ENCODE results near the gene MAGEC1.
"Not testable (repeated sequence)": the region's sequence is repeated elsewhere in the genome, so short reads cannot be mapped to it uniquely, and the experiment has no call there.

Gene MAGEC1, protein sequence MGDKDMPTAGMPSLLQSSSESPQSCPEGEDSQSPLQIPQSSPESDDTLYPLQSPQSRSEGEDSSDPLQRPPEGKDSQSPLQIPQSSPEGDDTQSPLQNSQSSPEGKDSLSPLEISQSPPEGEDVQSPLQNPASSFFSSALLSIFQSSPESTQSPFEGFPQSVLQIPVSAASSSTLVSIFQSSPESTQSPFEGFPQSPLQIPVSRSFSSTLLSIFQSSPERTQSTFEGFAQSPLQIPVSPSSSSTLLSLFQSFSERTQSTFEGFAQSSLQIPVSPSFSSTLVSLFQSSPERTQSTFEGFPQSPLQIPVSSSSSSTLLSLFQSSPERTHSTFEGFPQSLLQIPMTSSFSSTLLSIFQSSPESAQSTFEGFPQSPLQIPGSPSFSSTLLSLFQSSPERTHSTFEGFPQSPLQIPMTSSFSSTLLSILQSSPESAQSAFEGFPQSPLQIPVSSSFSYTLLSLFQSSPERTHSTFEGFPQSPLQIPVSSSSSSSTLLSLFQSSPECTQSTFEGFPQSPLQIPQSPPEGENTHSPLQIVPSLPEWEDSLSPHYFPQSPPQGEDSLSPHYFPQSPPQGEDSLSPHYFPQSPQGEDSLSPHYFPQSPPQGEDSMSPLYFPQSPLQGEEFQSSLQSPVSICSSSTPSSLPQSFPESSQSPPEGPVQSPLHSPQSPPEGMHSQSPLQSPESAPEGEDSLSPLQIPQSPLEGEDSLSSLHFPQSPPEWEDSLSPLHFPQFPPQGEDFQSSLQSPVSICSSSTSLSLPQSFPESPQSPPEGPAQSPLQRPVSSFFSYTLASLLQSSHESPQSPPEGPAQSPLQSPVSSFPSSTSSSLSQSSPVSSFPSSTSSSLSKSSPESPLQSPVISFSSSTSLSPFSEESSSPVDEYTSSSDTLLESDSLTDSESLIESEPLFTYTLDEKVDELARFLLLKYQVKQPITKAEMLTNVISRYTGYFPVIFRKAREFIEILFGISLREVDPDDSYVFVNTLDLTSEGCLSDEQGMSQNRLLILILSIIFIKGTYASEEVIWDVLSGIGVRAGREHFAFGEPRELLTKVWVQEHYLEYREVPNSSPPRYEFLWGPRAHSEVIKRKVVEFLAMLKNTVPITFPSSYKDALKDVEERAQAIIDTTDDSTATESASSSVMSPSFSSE

DNA sequence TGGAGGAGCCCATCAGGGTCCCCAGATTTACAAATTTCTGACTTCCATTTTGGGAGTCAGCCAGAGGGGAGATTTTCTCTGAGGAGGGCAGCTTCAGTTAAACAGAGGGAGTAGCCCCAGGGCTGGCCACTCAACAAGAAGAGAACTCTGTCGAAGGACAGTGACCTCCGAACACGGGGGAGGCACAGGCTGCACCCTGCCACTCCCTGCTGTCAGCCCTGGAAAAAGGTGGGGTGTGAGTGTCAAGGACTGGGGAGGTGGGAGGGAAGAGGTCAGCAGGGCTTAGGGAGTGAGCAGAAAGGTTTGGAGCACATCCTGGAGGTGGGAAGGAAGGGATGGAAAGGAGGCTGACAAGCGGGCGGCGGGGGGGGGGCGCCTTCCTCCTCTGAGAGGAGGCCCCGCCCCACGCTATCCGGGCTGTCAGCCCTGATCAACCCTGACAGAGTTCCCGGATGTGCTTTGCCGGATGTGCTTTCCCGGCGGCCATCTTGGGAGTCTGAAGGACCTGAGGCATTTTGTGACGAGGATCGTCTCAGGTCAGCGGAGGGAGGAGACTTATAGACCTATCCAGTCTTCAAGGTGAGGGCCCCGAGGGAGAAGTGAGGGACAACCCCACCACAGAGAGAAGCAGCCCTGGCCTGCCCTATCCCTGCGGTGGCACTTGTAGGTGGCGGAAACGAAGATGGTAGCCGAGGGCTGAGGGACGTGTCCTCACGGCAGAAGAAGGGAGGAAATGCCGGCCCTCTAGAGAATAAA lies at the start of gene MAGEC1:
Gene MAGEC1, plus strand, starts transcription at position 495 of the 756 bp plus-strand sequence. CDS start 1,179 bp downstream, outside the sequence.
- in situ Hi-C loops (cut with HindIII; ENCODE audit: low pct_unique_long_range_greater_than_20kb, low sequenced_read_pairs) = no loop called here
- TF ChIP-seq JUND (IDR thresholded peaks at IDR 0.05; ENCODE audit: low read depth) = no peak
- no peak for DNase-seq (ENCODE audit: low read depth in 1 of 2, low spot score in 1 of 2)

DNA sequence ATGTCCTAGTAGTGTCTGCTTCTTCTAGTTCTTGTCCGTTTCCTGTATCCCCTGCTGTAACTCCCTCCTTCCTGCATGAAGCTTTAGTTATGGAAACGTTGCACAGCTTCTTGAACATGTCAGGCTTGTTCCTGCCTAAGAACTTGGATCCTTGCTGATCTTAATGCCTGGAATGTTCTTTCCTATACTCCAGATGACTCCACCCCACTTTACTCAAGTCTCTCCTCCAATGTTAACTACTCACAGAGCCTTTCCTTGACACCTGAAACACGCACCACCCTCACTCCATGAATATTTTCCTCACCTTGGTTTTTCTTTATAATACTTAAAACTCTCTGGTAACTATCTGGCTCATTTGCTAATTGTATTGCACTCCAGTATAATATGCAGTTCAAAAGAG lies 46.2 kb upstream of the MAGEC1 start:
- in situ Hi-C loops (cut with HindIII; ENCODE audit: low pct_unique_long_range_greater_than_20kb, low sequenced_read_pairs) = no loop called here
- no peak for TF ChIP-seq JUND (IDR thresholded peaks at IDR 0.05; ENCODE audit: low read depth)
- DNase-seq (ENCODE audit: low read depth in 1 of 2, low spot score in 1 of 2) = no peak

DNA sequence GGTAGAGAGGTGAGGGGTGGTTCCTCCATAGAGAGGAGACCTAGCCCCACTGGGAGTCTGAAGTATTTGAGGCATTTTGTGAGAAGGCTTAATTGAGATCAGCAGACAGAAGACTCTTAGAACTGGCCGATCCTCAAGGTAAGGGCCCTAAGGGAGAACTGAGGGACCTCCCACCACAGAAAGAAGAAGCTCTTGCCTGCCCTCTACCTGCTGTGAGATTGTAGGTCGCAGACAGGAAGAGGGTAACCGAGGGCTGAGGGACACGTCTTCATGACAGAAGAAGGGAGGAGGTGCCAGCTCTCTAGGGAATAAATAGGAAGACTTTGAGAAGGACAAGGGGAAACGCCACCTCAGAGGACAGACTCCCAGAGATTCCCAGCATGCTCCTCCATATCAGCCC lies 24.1 kb upstream of the MAGEC1 start:
- DNase-seq (ENCODE audit: low read depth in 1 of 2, low spot score in 1 of 2) = peak in 1 of 2 experiments; percentile 2
- no peak for TF ChIP-seq JUND (IDR thresholded peaks at IDR 0.05; ENCODE audit: low read depth)
- in situ Hi-C loops (cut with HindIII; ENCODE audit: low pct_unique_long_range_greater_than_20kb, low sequenced_read_pairs) = no loop called here

DNA sequence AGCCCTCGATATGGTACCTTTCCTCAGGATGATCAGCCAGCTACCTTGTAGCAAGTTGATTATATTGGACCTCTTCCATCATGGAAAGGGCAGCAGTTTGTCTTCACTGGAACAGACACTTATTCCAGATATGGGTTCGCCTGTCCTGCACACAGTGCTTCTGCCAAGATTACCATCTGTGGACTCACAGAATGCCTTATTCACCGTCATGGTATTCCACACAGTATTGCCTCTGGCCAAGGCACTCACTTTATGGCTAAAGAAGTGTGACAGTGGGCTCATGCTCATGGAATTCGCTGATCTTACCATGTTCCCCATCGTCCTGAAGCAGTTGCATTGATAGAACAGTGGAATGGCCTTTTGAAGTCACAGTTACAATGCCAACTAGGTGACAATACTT lies 14.9 kb upstream of the MAGEC1 start:
- DNase-seq (ENCODE audit: low read depth in 1 of 2, low spot score in 1 of 2); in situ Hi-C loops (cut with HindIII; ENCODE audit: low pct_unique_long_range_greater_than_20kb, low sequenced_read_pairs): not testable (repeated sequence)

DNA sequence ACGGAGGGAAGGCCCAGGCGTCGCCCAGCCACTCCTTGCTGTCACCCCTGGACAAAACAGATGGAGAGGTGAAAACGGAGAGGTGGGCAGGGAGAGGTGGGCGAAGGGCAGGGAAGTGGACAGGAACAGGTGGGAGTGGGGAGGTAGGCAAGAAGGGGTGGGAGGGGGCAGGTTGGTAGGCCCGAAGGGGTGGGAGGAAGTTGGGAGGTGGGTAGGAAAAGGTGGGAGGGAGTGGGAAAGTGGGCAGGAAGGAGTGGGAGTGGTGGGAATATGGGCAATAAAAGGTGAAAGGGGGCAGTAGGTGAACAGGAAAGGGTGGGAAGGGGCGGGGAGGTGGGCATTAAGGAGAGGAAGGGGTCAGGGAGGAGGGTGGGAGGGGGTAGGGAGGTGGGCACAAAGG lies 9.0 kb upstream of the MAGEC1 start:
- in situ Hi-C loops (cut with HindIII; ENCODE audit: low pct_unique_long_range_greater_than_20kb, low sequenced_read_pairs) = no loop called here
- DNase-seq (ENCODE audit: low read depth in 1 of 2, low spot score in 1 of 2) = no peak
- no peak for TF ChIP-seq JUND (IDR thresholded peaks at IDR 0.05; ENCODE audit: low read depth)

DNA sequence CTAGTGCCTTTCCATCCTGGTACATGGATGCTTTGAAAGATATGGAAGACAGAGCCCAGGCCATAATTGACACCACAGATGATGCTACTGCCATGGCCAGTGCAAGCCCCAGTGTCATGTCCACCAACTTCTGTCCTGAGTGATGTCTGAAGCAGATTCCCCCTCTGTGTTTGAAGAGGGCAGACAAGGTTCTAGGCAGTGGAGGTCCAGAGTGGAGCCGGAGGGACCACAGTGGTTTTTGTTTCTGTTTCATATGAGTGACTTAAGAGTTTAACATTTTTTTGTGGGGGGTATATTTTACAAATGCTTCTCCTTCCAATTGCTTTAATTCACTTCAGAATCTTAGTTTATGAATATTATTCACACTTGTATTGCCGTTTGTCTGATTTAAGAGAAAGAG lies 6.0 kb upstream of the MAGEC1 start:
- DNase-seq (ENCODE audit: low read depth in 1 of 2, low spot score in 1 of 2) = no peak
- in situ Hi-C loops (cut with HindIII; ENCODE audit: low pct_unique_long_range_greater_than_20kb, low sequenced_read_pairs) = no loop called here
- TF ChIP-seq JUND (IDR thresholded peaks at IDR 0.05; ENCODE audit: low read depth) = no peak

DNA sequence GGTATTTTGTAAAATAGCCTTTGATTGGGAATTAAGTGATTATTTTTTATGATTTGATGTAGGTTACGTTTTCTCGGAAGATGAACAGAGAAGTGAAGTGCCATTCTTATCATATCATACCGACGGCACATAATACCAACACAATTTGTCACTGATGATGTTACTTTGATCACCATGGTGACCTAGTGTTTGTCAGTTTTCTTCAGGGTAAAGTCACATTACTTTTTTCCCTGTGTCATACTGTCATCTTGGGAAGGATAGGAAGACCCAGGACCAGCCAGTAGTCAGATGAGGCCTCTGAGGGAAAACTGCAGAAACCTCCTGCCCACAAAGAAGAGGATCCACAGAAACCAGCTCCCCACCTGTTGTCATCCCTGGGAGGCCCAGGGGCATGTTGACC lies 1.3 kb upstream of the MAGEC1 start:
- in situ Hi-C loops (cut with HindIII; ENCODE audit: low pct_unique_long_range_greater_than_20kb, low sequenced_read_pairs) = no loop called here
- no peak for TF ChIP-seq JUND (IDR thresholded peaks at IDR 0.05; ENCODE audit: low read depth)
- DNase-seq (ENCODE audit: low read depth in 1 of 2, low spot score in 1 of 2) = no peak

DNA sequence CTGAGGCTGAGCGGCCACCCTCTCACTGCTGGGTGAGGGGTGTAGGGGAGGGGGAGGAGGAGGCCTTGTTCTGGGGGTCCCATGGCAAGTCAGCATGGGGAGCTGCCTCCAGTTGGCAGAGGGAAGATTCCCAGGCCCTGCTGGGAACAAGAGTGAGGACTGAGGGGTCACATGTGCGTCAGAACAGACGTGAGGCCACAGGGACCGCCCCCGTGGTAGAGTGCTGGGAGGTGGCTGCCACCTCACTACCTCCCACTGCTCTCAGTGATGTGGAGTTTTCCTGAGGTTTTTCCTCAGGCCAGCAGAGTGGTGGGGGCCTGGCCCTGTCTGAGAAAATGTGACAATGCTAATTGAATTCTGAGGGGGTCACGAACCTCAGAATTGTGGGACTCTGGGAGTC lies 568 bp downstream of the MAGEC1 start:
- TF ChIP-seq JUND (IDR thresholded peaks at IDR 0.05; ENCODE audit: low read depth) = no peak
- in situ Hi-C loops (cut with HindIII; ENCODE audit: low pct_unique_long_range_greater_than_20kb, low sequenced_read_pairs) = no loop called here
- DNase-seq (ENCODE audit: low read depth in 1 of 2, low spot score in 1 of 2) = no peak

DNA sequence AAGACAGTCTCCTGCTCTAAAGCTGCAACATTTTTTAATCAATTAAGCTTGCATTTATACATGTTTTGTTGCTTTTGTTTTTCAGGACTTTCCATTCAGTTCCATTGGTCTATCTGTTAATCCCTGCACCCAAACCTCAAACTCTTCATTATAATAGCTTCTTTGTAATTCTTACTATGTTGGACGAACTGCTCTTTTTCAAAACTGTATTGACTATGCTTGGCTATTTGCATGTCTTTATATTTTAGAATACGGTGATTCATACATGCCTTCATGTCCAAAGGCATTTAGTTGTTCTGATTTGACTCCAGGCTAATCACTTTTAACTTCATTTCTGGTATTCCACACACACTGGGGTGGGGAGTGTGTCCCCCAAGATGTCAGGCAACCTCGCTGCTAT lies 14.1 kb downstream of the MAGEC1 start:
- no peak for TF ChIP-seq JUND (IDR thresholded peaks at IDR 0.05; ENCODE audit: low read depth)
- in situ Hi-C loops (cut with HindIII; ENCODE audit: low pct_unique_long_range_greater_than_20kb, low sequenced_read_pairs) = no loop called here
- DNase-seq (ENCODE audit: low read depth in 1 of 2, low spot score in 1 of 2) = no peak

DNA sequence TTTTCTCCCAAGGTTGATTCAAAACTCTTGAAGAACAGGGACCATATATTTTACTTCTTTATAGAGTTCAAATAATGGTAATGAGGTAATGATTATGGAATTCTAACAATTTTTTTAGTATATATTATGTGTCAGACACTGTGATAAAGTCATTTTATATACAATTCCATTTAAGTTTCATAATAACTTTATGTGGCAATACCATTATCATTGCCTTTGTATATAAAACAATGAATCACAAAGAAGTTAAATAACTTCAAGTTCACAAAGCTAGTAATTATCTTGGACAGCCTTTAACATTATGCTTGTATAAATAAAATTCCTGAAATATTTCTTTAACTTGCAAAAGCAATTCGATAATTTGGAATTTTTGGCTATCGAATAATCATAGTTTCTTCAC lies 20.6 kb downstream of the MAGEC1 start:
- no peak for DNase-seq (ENCODE audit: low read depth in 1 of 2, low spot score in 1 of 2)
- TF ChIP-seq JUND (IDR thresholded peaks at IDR 0.05; ENCODE audit: low read depth) = no peak
- in situ Hi-C loops (cut with HindIII; ENCODE audit: low pct_unique_long_range_greater_than_20kb, low sequenced_read_pairs) = no loop called here

DNA sequence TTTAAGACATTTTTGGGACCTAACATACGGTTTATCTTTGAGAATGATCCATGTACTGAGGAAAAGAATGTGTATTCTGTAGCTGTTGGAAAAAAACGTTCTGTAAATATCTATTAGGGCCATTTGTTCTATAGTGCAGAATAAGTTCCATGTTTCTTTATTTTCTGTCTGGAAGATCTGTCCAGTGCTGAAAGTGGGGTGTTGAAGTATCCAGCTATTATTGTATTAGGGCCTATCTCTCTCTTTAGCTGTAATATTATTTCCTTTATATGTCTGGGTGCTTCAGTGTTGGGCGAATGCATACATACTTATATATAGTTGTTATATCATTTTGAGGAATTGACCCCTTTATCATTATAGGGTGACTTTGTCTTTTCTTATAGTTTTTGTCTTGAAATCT lies 24.7 kb downstream of the MAGEC1 start:
- no peak for DNase-seq (ENCODE audit: low read depth in 1 of 2, low spot score in 1 of 2)
- no peak for TF ChIP-seq JUND (IDR thresholded peaks at IDR 0.05; ENCODE audit: low read depth)
- in situ Hi-C loops (cut with HindIII; ENCODE audit: low pct_unique_long_range_greater_than_20kb, low sequenced_read_pairs) = no loop called here

DNA sequence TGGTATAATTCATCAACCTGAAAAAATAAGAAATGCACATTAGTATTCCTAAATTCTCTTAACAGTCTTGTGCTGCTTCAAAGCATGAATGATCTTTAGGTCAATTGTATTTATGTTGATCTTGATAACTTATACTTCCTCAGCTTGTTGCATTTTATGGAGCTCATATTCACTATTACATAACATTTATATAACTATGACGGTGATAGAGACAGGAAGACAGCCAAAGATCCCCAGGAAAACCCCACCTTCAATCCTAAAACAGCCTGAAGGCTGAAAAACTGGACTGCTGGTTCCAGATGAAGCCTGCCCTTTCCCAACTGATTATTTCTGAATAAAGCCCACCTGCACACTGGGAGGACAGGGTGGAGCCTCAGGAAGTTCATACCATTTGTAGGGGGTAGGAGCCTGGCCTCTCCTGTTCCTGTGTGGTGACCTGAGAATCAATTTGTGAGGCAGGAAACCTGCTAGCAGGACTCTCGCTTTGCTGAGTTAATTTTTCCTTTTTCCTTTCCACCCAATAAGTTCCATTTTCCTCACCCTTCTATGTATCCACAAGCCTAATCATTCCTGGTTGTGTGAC lies 30.5 kb downstream of the MAGEC1 start:
- no peak for DNase-seq (ENCODE audit: low read depth in 1 of 2, low spot score in 1 of 2)
- in situ Hi-C loops (cut with HindIII; ENCODE audit: low pct_unique_long_range_greater_than_20kb, low sequenced_read_pairs) = no loop called here

More for the DNA sequence above, 30.5 kb downstream of the MAGEC1 start:
- no peak for TF ChIP-seq JUND (IDR thresholded peaks at IDR 0.05; ENCODE audit: low read depth)

Data from T47D (cell line).